Upper lobe of left lung (tissue), 6 donors: ENCODE results near the gene PTPRN2. TPM values are rescaled to one million over a fixed set of nuclear protein-coding genes. Genes with fewer than 3 reads are reported as not detected.

Experiments used
- ATAC-seq, 2 donors: fragments of 200-7000 bp; cut with Tn5 transposase; one replicate each; pipeline ENCODE4 v1.9.1; 2022; ENCODE audit warnings: mild to moderate bottlenecking in 2 of 2, moderate library complexity in 2 of 2; ENCODE audit not compliant: low FRiP score in 2 of 2
- DNase-seq, 2 donors: peaks; one replicate each; pipeline ENCODE4 v3.0.0-alpha.2; 2019 to 2020
- H3K27ac ChIP-seq, 4 donors: fragments of 200-600 bp; sonication (generic); one replicate each; pipeline ENCODE4 v1.5.1; 2016 to 2019
- H3K27me3 ChIP-seq, 4 donors: fragments of 200-600 bp; sonication (generic); one replicate each; pipeline ENCODE4 v1.5.1; 2017 to 2019
- H3K36me3 ChIP-seq, 4 donors: fragments of 200-600 bp; sonication (generic); one replicate each; pipeline ENCODE4 v1.5.1; 2016 to 2019
- H3K4me1 ChIP-seq, 4 donors: fragments of 200-600 bp; sonication (generic); one replicate each; pipeline ENCODE4 v1.5.1; 2018 to 2019
- H3K4me3 ChIP-seq, 4 donors: fragments of 200-600 bp; sonication (generic); one replicate each; pipeline ENCODE4 v1.5.1; 2017 to 2019; ENCODE audit warnings: mild to moderate bottlenecking in 2 of 4, moderate library complexity in 1 of 4
- H3K9me3 ChIP-seq, 4 donors: fragments of 200-600 bp; sonication (generic); one replicate each; pipeline ENCODE4 v1.5.1; 2018 to 2019
- EP300 ChIP-seq, 4 donors: sonication (generic); formaldehyde crosslinking; IDR thresholded peaks; one replicate each; pipeline ENCODE4 v1.5.1; 2017; ENCODE audit warnings: antibody characterized with exemption in 4 of 4, control low read depth in 2 of 4
- POLR2A ChIP-seq, 4 donors: fragments of 450-650 bp; IDR thresholded peaks; one replicate each; pipeline ENCODE4 v1.5.1; 2016 to 2017; ENCODE audit warnings: antibody characterized with exemption in 4 of 4, mild to moderate bottlenecking in 2 of 4
- POLR2AphosphoS5 ChIP-seq, 2 donors: sonication (generic); formaldehyde crosslinking; IDR thresholded peaks; one replicate each; pipeline ENCODE4 v1.5.1; 2017; ENCODE audit warnings: antibody characterized with exemption in 2 of 2
- WGBS, 2 donors: methylation state at CpG; one replicate each; pipeline ENCODE4 v1.1.5; 2017 to 2018; 5-methylcytosine and 5-hydroxymethylcytosine counted together
- total RNA-seq, 6 donors: library from RNA; depleted of rRNA in 4 of 6; stranded (reverse); fragments of >200 nt in 4 of 6; gene quantifications; one replicate each; pipeline versions ENCODE4 v1.1.0 to v1.2.1, GENCODE V29; 2016 to 2021
- TF ChIP-seq, protein P1 (sequence below), 6 experiments: fragments of 450-650 bp in 4 of 6; fragments of 200-600 bp in 2 of 6; sonication (generic) in 2 of 6; IDR thresholded peaks; one replicate each; pipeline ENCODE4 v1.5.1; 2016 to 2019; ENCODE audit warnings: antibody characterized with exemption in 6 of 6
- donor health status: DM: no; HTN: no; CAD: no; lungs with moderate emphysema.
- donor health status: DM: no; HTN: yes; CAD: no; lungs with severe emphysema.

The PTPRN2 gene
- total RNA-seq, 6 donors from 2014 or later = 3.3 to 7.9 (median 5.2) TPM

- ATAC-seq (no peak), DNase-seq (no peak)
- no peaks in the 10 kb centered on the region for H3K27me3 ChIP-seq
- H3K4me3 ChIP-seq = no peak overlapping the region
- TF ChIP-seq EP300 (IDR thresholded peaks at IDR 0.05) (no peak), POLR2A (IDR thresholded peaks at IDR 0.05) (no peak), POLR2AphosphoS5 (IDR thresholded peaks at IDR 0.05) (no peak)
- TF ChIP-seq, protein P1, sequence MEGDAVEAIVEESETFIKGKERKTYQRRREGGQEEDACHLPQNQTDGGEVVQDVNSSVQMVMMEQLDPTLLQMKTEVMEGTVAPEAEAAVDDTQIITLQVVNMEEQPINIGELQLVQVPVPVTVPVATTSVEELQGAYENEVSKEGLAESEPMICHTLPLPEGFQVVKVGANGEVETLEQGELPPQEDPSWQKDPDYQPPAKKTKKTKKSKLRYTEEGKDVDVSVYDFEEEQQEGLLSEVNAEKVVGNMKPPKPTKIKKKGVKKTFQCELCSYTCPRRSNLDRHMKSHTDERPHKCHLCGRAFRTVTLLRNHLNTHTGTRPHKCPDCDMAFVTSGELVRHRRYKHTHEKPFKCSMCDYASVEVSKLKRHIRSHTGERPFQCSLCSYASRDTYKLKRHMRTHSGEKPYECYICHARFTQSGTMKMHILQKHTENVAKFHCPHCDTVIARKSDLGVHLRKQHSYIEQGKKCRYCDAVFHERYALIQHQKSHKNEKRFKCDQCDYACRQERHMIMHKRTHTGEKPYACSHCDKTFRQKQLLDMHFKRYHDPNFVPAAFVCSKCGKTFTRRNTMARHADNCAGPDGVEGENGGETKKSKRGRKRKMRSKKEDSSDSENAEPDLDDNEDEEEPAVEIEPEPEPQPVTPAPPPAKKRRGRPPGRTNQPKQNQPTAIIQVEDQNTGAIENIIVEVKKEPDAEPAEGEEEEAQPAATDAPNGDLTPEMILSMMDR (IDR thresholded peaks at IDR 0.05) = no peak
- no peaks in the 10 kb centered on the region for H3K36me3 ChIP-seq
- WGBS, 2 donors = 45 to 53% methylated on average over 9 to 10 of the region's 10 CpGs
- no peaks in the 10 kb centered on the region for H3K4me1 ChIP-seq
- H3K27ac ChIP-seq = no peak overlapping the region
- no peaks in the 10 kb centered on the region for H3K9me3 ChIP-seq
Measured at GRCh38 chr7:158248816-158249215, 338.8 kb downstream of the PTPRN2 start.

- Histone ChIP-seq H3K27me3 (no peaks in the 10 kb centered on the region), H3K4me3 (no peak overlapping the region), H3K27ac (no peak overlapping the region), H3K36me3 (no peaks in the 10 kb centered on the region), H3K9me3 (no peaks in the 10 kb centered on the region), H3K4me1 (no peaks in the 10 kb centered on the region)
- ATAC-seq (no peak), DNase-seq (no peak)
- WGBS, 2 donors = 79 to 83% methylated on average over 14 of the region's 14 CpGs
- TF ChIP-seq, protein P1 (IDR thresholded peaks at IDR 0.05) = no peak
- TF ChIP-seq POLR2AphosphoS5 (IDR thresholded peaks at IDR 0.05) (no peak), EP300 (IDR thresholded peaks at IDR 0.05) (no peak), POLR2A (IDR thresholded peaks at IDR 0.05) (no peak)
Measured at GRCh38 chr7:158247758-158248487, 339.7 kb downstream of the PTPRN2 start.

DNA sequence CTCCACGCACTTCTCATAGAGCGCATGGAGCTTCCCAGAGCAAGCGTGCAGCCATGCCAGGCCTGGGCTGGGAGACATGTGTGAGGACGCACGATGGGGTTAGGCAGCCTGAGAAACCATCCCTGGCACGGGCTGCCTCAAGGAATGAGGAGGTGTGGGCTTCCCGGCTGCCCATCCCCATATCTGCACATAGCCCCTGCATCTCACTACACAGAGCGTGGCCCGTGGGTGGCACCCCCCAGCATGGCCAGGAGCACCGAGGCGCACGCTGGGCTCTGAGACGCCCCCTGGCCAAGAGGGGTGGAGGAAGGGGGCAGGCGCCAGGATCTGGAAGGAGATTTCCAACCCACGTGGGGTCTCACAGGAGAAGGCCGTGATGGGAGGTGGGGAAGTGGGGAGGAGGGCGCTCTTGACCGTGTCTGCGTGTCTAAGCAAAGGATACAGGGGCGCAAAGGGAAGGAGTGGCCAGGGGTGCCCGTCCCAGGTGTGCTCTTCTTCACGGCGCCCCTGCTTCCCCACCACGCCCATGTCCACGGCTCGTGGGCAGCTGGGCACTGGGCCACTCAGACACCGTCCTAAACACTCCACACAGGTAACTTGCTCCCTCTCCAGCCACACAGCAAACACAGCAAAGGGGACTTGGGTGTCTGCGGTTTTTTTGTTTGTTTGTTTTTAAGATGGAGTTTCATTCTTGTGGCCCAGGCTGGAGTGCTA, 340.5 kb downstream of the PTPRN2 start:
- no peak for ATAC-seq
- no peaks in the 10 kb centered on the region for H3K9me3 ChIP-seq
- H3K36me3 ChIP-seq = no peaks in the 10 kb centered on the region
- H3K4me3 ChIP-seq = no peak overlapping the region
- TF ChIP-seq POLR2A (IDR thresholded peaks at IDR 0.05) = no peak
- TF ChIP-seq, protein P1 (IDR thresholded peaks at IDR 0.05) = no peak
- no peak for TF ChIP-seq POLR2AphosphoS5 (IDR thresholded peaks at IDR 0.05)
- TF ChIP-seq EP300 (IDR thresholded peaks at IDR 0.05) = no peak
- DNase-seq = peak in 1 of 2 donors; percentile 37
- H3K27me3 ChIP-seq = no peaks in the 10 kb centered on the region
- no peaks in the 10 kb centered on the region for H3K4me1 ChIP-seq
- no peak overlapping the region for H3K27ac ChIP-seq
- WGBS, 2 donors = 78 to 88% methylated on average over 23 to 25 of the region's 28 CpGs

- Histone ChIP-seq H3K36me3 (no peaks in the 10 kb centered on the region), H3K4me1 (no peaks in the 10 kb centered on the region), H3K27ac (no peak overlapping the region), H3K9me3 (no peaks in the 10 kb centered on the region), H3K27me3 (no peaks in the 10 kb centered on the region), H3K4me3 (no peak overlapping the region)
- no peak for DNase-seq
- no peak for ATAC-seq
- WGBS, 2 donors = 87 to 93% methylated on average over 22 to 24 of the region's 24 CpGs
- TF ChIP-seq POLR2A (IDR thresholded peaks at IDR 0.05) = no peak
- no peak for TF ChIP-seq POLR2AphosphoS5 (IDR thresholded peaks at IDR 0.05)
- TF ChIP-seq, protein P1 (IDR thresholded peaks at IDR 0.05) = no peak
- no peak for TF ChIP-seq EP300 (IDR thresholded peaks at IDR 0.05)
Measured at GRCh38 chr7:158246272-158246959, 341.2 kb downstream of the PTPRN2 start.
